SH-SY5Y (cell line): ENCODE data around the gene RGS10.

Experiments used
- GATA2 ChIP-seq: IDR thresholded peaks from 2 replicates; pipeline ENCODE4 v1.6.1; 2011; ENCODE audit warnings: mild to moderate bottlenecking, low read depth, low read length
- GATA3 ChIP-seq: IDR thresholded peaks from 2 replicates; pipeline ENCODE4 v1.6.1; 2011; ENCODE audit warnings: low read depth, mild to moderate bottlenecking, low read length, moderate library complexity

- TF ChIP-seq GATA2 (no peak), GATA3 (no peak)
Measured at GRCh38 chr10:119536508-119537025, 6.0 kb downstream of the RGS10 start.
